Trophoblast cell (in vitro differentiated cells and primary cell): Measurements from ENCODE around the gene SCMH1.
"Not testable (repeated sequence)": the region's sequence is repeated elsewhere in the genome, so short reads cannot be mapped to it uniquely, and the experiment has no call there.

Experiments used
- DNase-seq, 2 donors: peaks; one replicate each; pipeline ENCODE4 v3.0.0-alpha.2; 2016
- H2AFZ ChIP-seq: 2 replicates; pipeline ENCODE4 v1.6.1; 2013; ENCODE audit warnings: low read length, moderate library complexity, mild to moderate bottlenecking; ENCODE audit not compliant: insufficient read depth, poor library complexity
- H2AK5ac ChIP-seq: 2 replicates; pipeline ENCODE4 v1.6.1; 2013; ENCODE audit warnings: mild to moderate bottlenecking, low read length
- H2BK120ac ChIP-seq: 2 replicates; pipeline ENCODE4 v1.6.1; 2013; ENCODE audit warnings: low read length, mild to moderate bottlenecking, moderate library complexity; ENCODE audit not compliant: insufficient read depth, poor library complexity
- H2BK12ac ChIP-seq: 2 replicates; pipeline ENCODE4 v1.6.1; 2013; ENCODE audit warnings: mild to moderate bottlenecking, low read length, moderate library complexity
- H2BK5ac ChIP-seq: 2 replicates; pipeline ENCODE4 v1.6.1; 2013; ENCODE audit warnings: low read length, low read depth, moderate library complexity, mild to moderate bottlenecking; ENCODE audit not compliant: poor library complexity
- H3K14ac ChIP-seq: 2 replicates; pipeline ENCODE4 v1.6.1; 2013; ENCODE audit warnings: mild to moderate bottlenecking, low read length
- H3K18ac ChIP-seq: 2 replicates; pipeline ENCODE4 v1.6.1; 2013; ENCODE audit warnings: mild to moderate bottlenecking, low read length
- H3K23ac ChIP-seq: 2 replicates; pipeline ENCODE4 v1.6.1; 2013; ENCODE audit warnings: low read length
- H3K27ac ChIP-seq: 2 replicates; pipeline ENCODE4 v1.5.1; 2013; ENCODE audit warnings: low read depth, mild to moderate bottlenecking, inconsistent platforms, low read length, moderate library complexity
- H3K27me3 ChIP-seq: 2 replicates; pipeline ENCODE4 v1.6.1; 2013; ENCODE audit warnings: inconsistent platforms, mild to moderate bottlenecking, low read length, moderate library complexity; ENCODE audit not compliant: insufficient read depth
- H3K36me3 ChIP-seq, 2 experiments: 1 replicate in 1 of 2; 2 replicates in 1 of 2; pipeline ENCODE4 v1.6.1; 2013; ENCODE audit warnings: low read length in 2 of 2, mild to moderate bottlenecking in 2 of 2, moderate library complexity in 1 of 2; ENCODE audit not compliant: insufficient read depth in 2 of 2, control insufficient read depth in 1 of 2
- H3K4ac ChIP-seq: 2 replicates; pipeline ENCODE4 v1.6.1; 2013; ENCODE audit warnings: low read depth, mild to moderate bottlenecking, low read length, moderate library complexity
- H3K4me1 ChIP-seq, 2 experiments: 1 replicate in 1 of 2; 2 replicates in 1 of 2; pipeline ENCODE4 v1.6.1; 2013; ENCODE audit warnings: low read length in 2 of 2, mild to moderate bottlenecking in 2 of 2, moderate library complexity in 1 of 2; ENCODE audit not compliant: insufficient read depth in 2 of 2, control insufficient read depth in 1 of 2
- H3K4me2 ChIP-seq: 2 replicates; pipeline ENCODE4 v1.6.1; 2013; ENCODE audit warnings: inconsistent platforms, mild to moderate bottlenecking, low read length, moderate library complexity
- H3K4me3 ChIP-seq: 2 replicates; pipeline ENCODE4 v1.5.1; 2013; ENCODE audit warnings: mild to moderate bottlenecking, low read depth, low read length, inconsistent platforms
- H3K79me1 ChIP-seq: one replicate; pipeline ENCODE4 v1.6.1; 2013; ENCODE audit warnings: low read length
- H3K79me2 ChIP-seq: 2 replicates; pipeline ENCODE4 v1.6.1; 2013; ENCODE audit warnings: low read length, mild to moderate bottlenecking; ENCODE audit not compliant: control insufficient read depth, insufficient read depth, poor library complexity
- H3K9ac ChIP-seq: 2 replicates; pipeline ENCODE4 v1.6.1; 2013; ENCODE audit warnings: mild to moderate bottlenecking, low read length
- H3K9me3 ChIP-seq: 2 replicates; pipeline ENCODE4 v1.6.1; 2013; ENCODE audit warnings: low read depth, mild to moderate bottlenecking, control low read depth, inconsistent platforms, low read length; ENCODE audit not compliant: insufficient read depth
- H4K12ac ChIP-seq: 2 replicates; pipeline ENCODE4 v1.6.1; 2013; ENCODE audit warnings: low read depth, mild to moderate bottlenecking, low read length, moderate library complexity
- H4K8ac ChIP-seq: 2 replicates; pipeline ENCODE4 v1.6.1; 2013; ENCODE audit warnings: low read depth, mild to moderate bottlenecking, low read length, moderate library complexity
- H4K91ac ChIP-seq: one replicate; pipeline ENCODE4 v1.6.1; 2013; ENCODE audit warnings: low read depth, mild to moderate bottlenecking, low read length, moderate library complexity
- WGBS: extraction: QIAGEN DNeasy Blood & Tissue Kit; methylation state at CpG from one replicate; pipeline ENCODE4 v1.1.7; 2013; ENCODE audit warnings: missing lambda C conversion rate; ENCODE audit not compliant: insufficient read length, insufficient coverage; ENCODE audit errors: extremely low coverage; 5-methylcytosine and 5-hydroxymethylcytosine counted together

Gene SCMH1

DNA sequence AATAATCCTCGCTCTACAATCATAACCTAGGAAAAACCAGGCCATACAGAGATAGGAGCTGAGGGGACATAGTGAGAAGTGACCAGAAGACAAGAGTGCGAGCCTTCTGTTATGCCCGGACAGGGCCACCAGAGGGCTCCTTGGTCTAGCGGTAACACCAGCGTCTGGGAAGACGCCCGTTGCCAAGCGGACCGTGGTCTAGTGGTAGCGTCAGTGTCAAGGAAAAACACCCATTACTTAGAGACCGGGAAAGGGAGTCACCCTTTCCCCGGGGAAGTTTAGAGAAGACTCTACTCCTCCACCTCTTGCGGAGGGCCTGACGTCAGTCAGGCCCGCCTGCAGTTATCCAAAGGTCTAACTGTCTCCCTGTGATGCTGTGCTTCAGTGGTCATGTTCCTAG is 124.9 kb downstream of the SCMH1 start:
- not testable (repeated sequence) for H4K12ac ChIP-seq, H3K27ac ChIP-seq, H3K4me3 ChIP-seq, H3K18ac ChIP-seq, H2BK12ac ChIP-seq, H3K79me2 ChIP-seq, H3K4ac ChIP-seq, H3K9ac ChIP-seq, H3K79me1 ChIP-seq, H4K91ac ChIP-seq, H2AK5ac ChIP-seq, H2BK120ac ChIP-seq, H3K4me1 ChIP-seq, H2BK5ac ChIP-seq, H3K27me3 ChIP-seq, H4K8ac ChIP-seq, H3K14ac ChIP-seq, H2AFZ ChIP-seq, H3K23ac ChIP-seq, H3K4me2 ChIP-seq, H3K36me3 ChIP-seq, H3K9me3 ChIP-seq
- no CpG with 5 or more reads among the region's 15 CpGs for WGBS
- peak; percentile 23 to 46 for DNase-seq

GRCh38 chr1:41110736-41111135 is 131.4 kb downstream of the SCMH1 start:
- H3K4ac ChIP-seq: no peak overlapping the region
- no peak overlapping the region for H4K12ac ChIP-seq
- H3K79me2 ChIP-seq: no peaks in the 10 kb centered on the region
- H3K23ac ChIP-seq: no peak overlapping the region
- no CpG with 5 or more reads among the region's 1 CpG for WGBS
- H3K4me2 ChIP-seq: no peak overlapping the region
- H3K4me1 ChIP-seq: peaks cover 6 to 11% of the 10 kb centered on the region in 2 experiments
- peaks cover 3% of the 10 kb centered on the region for H3K79me1 ChIP-seq
- peaks cover 3 to 6% of the 10 kb centered on the region in 2 experiments for H3K36me3 ChIP-seq
- DNase-seq: peak; percentile 18 to 91
- H3K9ac ChIP-seq: no peak overlapping the region
- H3K18ac ChIP-seq: no peak overlapping the region
- no peak overlapping the region for H2AK5ac ChIP-seq
- H2BK12ac ChIP-seq: no peak overlapping the region
- H3K14ac ChIP-seq: no peak overlapping the region
- no peaks in the 10 kb centered on the region for H3K9me3 ChIP-seq
- no peak overlapping the region for H3K27ac ChIP-seq
- H3K27me3 ChIP-seq: no peaks in the 10 kb centered on the region
- no peak overlapping the region for H3K4me3 ChIP-seq
- H2BK5ac ChIP-seq: no peak overlapping the region
- H4K8ac ChIP-seq: no peak overlapping the region
- H2AFZ ChIP-seq: no peak overlapping the region
- H4K91ac ChIP-seq: no peak overlapping the region
- no peak overlapping the region for H2BK120ac ChIP-seq

DNA sequence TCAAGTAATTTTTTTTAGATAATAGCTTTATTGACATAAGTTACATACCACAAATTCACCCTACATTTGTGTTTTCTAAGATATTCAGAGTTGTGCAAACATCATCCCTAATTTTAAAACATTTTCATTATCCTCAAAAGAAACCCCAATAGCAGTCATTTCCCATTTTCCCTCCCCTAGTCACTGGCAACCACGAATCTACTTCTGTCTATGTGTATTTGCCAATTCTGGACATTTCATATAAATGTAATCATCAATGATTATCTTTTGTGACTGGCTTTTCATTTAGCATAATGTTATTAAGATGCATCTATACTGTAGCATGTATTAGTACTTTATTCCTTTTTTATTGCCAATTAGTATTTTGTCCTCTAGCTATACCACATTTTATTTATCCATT is 131.8 kb downstream of the SCMH1 start:
- no peaks in the 10 kb centered on the region for H3K79me2 ChIP-seq
- no peak overlapping the region for H2BK5ac ChIP-seq
- no peak overlapping the region for H4K8ac ChIP-seq
- H3K4me3 ChIP-seq: no peak overlapping the region
- no peak overlapping the region for H3K14ac ChIP-seq
- no peak overlapping the region for H4K91ac ChIP-seq
- no peak overlapping the region for H2BK12ac ChIP-seq
- no CpG with 5 or more reads among the region's 1 CpG for WGBS
- no peak overlapping the region for H3K9ac ChIP-seq
- H3K27ac ChIP-seq: peak overlapping the region; percentile 70
- H4K12ac ChIP-seq: no peak overlapping the region
- peak in 1 of 2 donors; percentile 28 for DNase-seq
- no peak overlapping the region for H3K4ac ChIP-seq
- no peak overlapping the region for H3K23ac ChIP-seq
- H2AK5ac ChIP-seq: no peak overlapping the region
- no peaks in the 10 kb centered on the region for H3K27me3 ChIP-seq
- H3K9me3 ChIP-seq: no peaks in the 10 kb centered on the region
- no peak overlapping the region for H3K4me2 ChIP-seq
- H2BK120ac ChIP-seq: no peak overlapping the region
- peaks cover 3% of the 10 kb centered on the region for H3K79me1 ChIP-seq
- peaks cover 2 to 6% of the 10 kb centered on the region in 2 experiments for H3K36me3 ChIP-seq
- H2AFZ ChIP-seq: no peak overlapping the region
- H3K18ac ChIP-seq: no peak overlapping the region
- H3K4me1 ChIP-seq: peaks cover 6 to 11% of the 10 kb centered on the region in 2 experiments

DNA sequence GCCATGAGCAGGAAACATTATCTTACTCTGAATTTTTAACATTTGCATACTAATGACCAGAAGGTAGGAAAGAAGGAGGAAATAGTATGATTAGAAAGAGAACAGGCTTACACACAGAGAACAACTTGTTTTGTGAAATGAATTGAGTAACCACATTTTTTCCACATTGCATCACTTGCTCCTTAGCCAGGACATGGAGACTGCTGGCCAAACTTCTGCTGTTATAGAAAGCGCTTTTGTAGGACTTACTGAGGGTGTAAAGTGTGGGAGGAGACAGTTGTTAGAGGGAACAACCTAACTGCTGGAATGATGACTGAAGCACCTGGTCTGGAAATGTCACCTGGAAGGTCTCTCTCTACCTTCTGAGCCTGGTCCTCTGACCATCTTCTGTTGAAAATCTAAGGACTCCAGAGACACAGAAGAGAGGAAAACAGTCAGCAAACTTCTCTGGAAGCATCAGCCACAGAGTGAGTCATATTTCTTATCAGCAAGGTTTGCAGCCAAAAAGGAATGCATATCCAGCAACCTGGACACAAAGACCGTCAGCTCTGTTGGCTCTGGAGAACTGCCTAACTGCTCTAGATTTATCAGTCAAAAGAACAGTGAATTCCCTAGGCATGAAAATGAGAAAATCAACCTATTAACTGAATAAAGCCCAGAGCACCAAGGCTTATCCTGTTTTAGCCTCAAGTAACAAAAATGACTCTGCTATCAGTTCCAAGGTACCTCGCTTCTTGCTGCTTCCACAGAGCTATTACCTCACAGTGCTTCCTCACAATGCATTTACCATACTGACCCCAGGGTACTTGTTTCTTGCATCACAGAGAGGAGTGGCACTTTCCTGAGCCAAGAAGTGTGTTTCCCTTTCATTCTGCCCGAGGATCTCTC is 132.6 kb downstream of the SCMH1 start:
- H4K8ac ChIP-seq: peak overlapping the region; percentile 13
- H2AK5ac ChIP-seq: no peak overlapping the region
- H3K14ac ChIP-seq: no peak overlapping the region
- no peak overlapping the region for H2BK120ac ChIP-seq
- no peak overlapping the region for H4K12ac ChIP-seq
- H3K27me3 ChIP-seq: no peaks in the 10 kb centered on the region
- no peak overlapping the region for H3K4ac ChIP-seq
- no peak overlapping the region for H3K4me3 ChIP-seq
- no CpG with 5 or more reads among the region's 4 CpGs for WGBS
- H3K27ac ChIP-seq: peak overlapping the region; percentile 70
- H3K79me1 ChIP-seq: peaks cover 3% of the 10 kb centered on the region
- H3K36me3 ChIP-seq: peaks cover under 1 to 6% of the 10 kb centered on the region in 2 experiments
- H3K4me2 ChIP-seq: peak overlapping the region; percentile 46
- no peak overlapping the region for H3K23ac ChIP-seq
- no peak overlapping the region for H3K9ac ChIP-seq
- DNase-seq: peak; percentile 77 to 97
- H2BK5ac ChIP-seq: peak overlapping the region; percentile 64
- H2BK12ac ChIP-seq: peak overlapping the region; percentile 39
- H2AFZ ChIP-seq: no peak overlapping the region
- no peaks in the 10 kb centered on the region for H3K9me3 ChIP-seq
- H4K91ac ChIP-seq: no peak overlapping the region
- no peaks in the 10 kb centered on the region for H3K79me2 ChIP-seq
- no peak overlapping the region for H3K18ac ChIP-seq
- H3K4me1 ChIP-seq: peaks cover 6 to 11% of the 10 kb centered on the region in 2 experiments
